Measurements from ENCODE around the gene SPIN1.

The SPIN1 gene

GRCh38 chr9:88451160-88451559 is 62.9 kb downstream of the SPIN1 start:
- in situ Hi-C loops (cut with HindIII; ENCODE audit: low pct_ligation_motif_present, low sequenced_read_pairs): no loop called here
- Histone ChIP-seq H3K27ac (no peak overlapping the region), H3K4me3 (ENCODE audit: low read depth, low read length) (no peak overlapping the region), H3K27me3 (replicated peaks) (no peaks in the 10 kb centered on the region), H3K36me3 (replicated peaks) (peaks cover 4% of the 10 kb centered on the region)
- no peak for TF ChIP-seq CTCF (IDR thresholded peaks at IDR 0.05; ENCODE audit: low read depth, low read length, missing control alignments)
- no peak for DNase-seq

- H3K36me3 ChIP-seq (replicated peaks): no peaks in the 10 kb centered on the region
- no peak for TF ChIP-seq CTCF (IDR thresholded peaks at IDR 0.05; ENCODE audit: low read depth, low read length, missing control alignments)
- no peak for DNase-seq
- H3K27ac ChIP-seq: no peak overlapping the region
- in situ Hi-C loops (cut with HindIII; ENCODE audit: low pct_ligation_motif_present, low sequenced_read_pairs): no loop called here
- no peaks in the 10 kb centered on the region for H3K27me3 ChIP-seq (replicated peaks)
- H3K4me3 ChIP-seq (ENCODE audit: low read depth, low read length): no peak overlapping the region
These were observed 70.6 kb downstream of the SPIN1 start for GRCh38 chr9:88458716-88459465.

DNA sequence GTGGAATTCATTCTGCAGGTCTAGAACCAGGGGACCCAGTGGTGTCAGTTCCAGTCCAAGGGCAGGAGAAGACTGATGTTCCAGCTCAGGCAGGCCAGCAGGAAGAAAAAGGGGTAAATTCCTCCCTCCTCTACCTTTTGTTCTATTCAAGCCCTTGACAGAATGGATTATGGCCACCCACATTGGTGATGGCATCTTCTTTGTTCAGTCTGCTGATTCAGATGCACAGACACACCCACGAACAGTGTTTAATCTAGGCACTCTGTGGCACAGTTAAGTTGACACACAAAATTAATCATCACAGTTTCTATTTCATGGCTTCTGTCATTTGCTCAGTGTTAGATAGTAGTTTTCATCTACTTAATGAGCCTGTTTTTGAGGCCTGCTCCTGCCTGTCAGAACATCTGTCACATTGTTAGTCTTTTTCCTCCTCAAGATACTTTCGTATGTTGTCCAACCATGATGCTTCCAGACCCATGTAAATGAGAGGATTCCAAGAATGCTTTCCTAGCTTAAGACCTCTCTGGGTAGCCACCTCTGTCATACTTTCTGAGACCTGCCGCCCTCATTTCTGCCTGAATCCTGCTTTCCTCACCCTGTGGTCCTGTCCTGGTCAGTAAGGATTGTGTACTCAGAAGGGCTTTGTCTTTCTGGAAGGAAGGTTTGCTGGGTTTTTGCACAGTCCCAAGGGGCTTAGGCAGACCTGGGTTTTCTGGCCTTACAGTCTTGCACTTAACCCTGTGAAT is 72.5 kb downstream of the SPIN1 start:
- no peak for DNase-seq
- no peak for TF ChIP-seq CTCF (IDR thresholded peaks at IDR 0.05; ENCODE audit: low read depth, low read length, missing control alignments)
- H3K36me3 ChIP-seq (replicated peaks): no peaks in the 10 kb centered on the region
- H3K27ac ChIP-seq: no peak overlapping the region
- in situ Hi-C loops (cut with HindIII; ENCODE audit: low pct_ligation_motif_present, low sequenced_read_pairs): no loop called here
- H3K4me3 ChIP-seq (ENCODE audit: low read depth, low read length): no peak overlapping the region
- no peaks in the 10 kb centered on the region for H3K27me3 ChIP-seq (replicated peaks)

GRCh38 chr9:88462191-88462590 is 73.9 kb downstream of the SPIN1 start:
- H3K27me3 ChIP-seq (replicated peaks): no peaks in the 10 kb centered on the region
- H3K4me3 ChIP-seq (ENCODE audit: low read depth, low read length): no peak overlapping the region
- peak; percentile 57 for DNase-seq
- H3K27ac ChIP-seq: no peak overlapping the region
- in situ Hi-C loops (cut with HindIII; ENCODE audit: low pct_ligation_motif_present, low sequenced_read_pairs): no loop called here
- no peak for TF ChIP-seq CTCF (IDR thresholded peaks at IDR 0.05; ENCODE audit: low read depth, low read length, missing control alignments)
- no peaks in the 10 kb centered on the region for H3K36me3 ChIP-seq (replicated peaks)

GRCh38 chr9:88464851-88465250 is 76.6 kb downstream of the SPIN1 start:
- H3K36me3 ChIP-seq (replicated peaks): peaks cover 9% of the 10 kb centered on the region
- in situ Hi-C loops (cut with HindIII; ENCODE audit: low pct_ligation_motif_present, low sequenced_read_pairs): no loop called here
- peak overlapping the region; percentile 22 for H3K27ac ChIP-seq
- no peak overlapping the region for H3K4me3 ChIP-seq (ENCODE audit: low read depth, low read length)
- DNase-seq: no peak
- no peaks in the 10 kb centered on the region for H3K27me3 ChIP-seq (replicated peaks)
- no peak for TF ChIP-seq CTCF (IDR thresholded peaks at IDR 0.05; ENCODE audit: low read depth, low read length, missing control alignments)
